Cortex of kidney (tissue), 1 donor: ENCODE results near the gene ASTN1.

ENCODE experiments used
- DNase-seq: peaks from one replicate; lab custom pipeline; 2025; lab: John Stamatoyannopoulos, UW

ASTN1 gene

GRCh38 chr1:177043597-177043996 is 120.9 kb downstream of the ASTN1 start:
- DNase-seq, result no peak

- no peak for DNase-seq
Observed at GRCh38 chr1:177035586-177035985, 128.9 kb downstream of the ASTN1 start.

GRCh38 chr1:177033628-177034027 is 130.9 kb downstream of the ASTN1 start:
- no peak for DNase-seq

GRCh38 chr1:177032434-177032833 is 132.1 kb downstream of the ASTN1 start:
- no peak for DNase-seq

- DNase-seq, result no peak
Observed at GRCh38 chr1:177024623-177025022, 139.9 kb downstream of the ASTN1 start.

- DNase-seq, result no peak
Observed at GRCh38 chr1:177023726-177024125, 140.8 kb downstream of the ASTN1 start.

GRCh38 chr1:177023249-177023648 is 141.3 kb downstream of the ASTN1 start:
- DNase-seq, result no peak

GRCh38 chr1:177021687-177022086 is 142.8 kb downstream of the ASTN1 start:
- no peak for DNase-seq

- DNase-seq, result no peak
Observed at GRCh38 chr1:177020851-177021589, 143.5 kb downstream of the ASTN1 start.

GRCh38 chr1:177017287-177017852 is 147.1 kb downstream of the ASTN1 start:
- DNase-seq, result no peak

- no peak for DNase-seq
Observed at GRCh38 chr1:177014325-177014724, 150.2 kb downstream of the ASTN1 start.

GRCh38 chr1:177012342-177012925 is 152.1 kb downstream of the ASTN1 start:
- no peak for DNase-seq

GRCh38 chr1:177011508-177011907 is 153.0 kb downstream of the ASTN1 start:
- DNase-seq, result no peak

GRCh38 chr1:177010211-177010825 is 154.2 kb downstream of the ASTN1 start:
- no peak for DNase-seq

- no peak for DNase-seq
Observed at GRCh38 chr1:177008653-177009052, 155.9 kb downstream of the ASTN1 start.

- DNase-seq, result no peak
Observed at GRCh38 chr1:177007437-177008161, 156.9 kb downstream of the ASTN1 start.

- no peak for DNase-seq
Observed at GRCh38 chr1:177002891-177003290, 161.6 kb downstream of the ASTN1 start.

GRCh38 chr1:177001556-177001955 is 163.0 kb downstream of the ASTN1 start:
- DNase-seq, result no peak

GRCh38 chr1:176998183-176998795 is 166.2 kb downstream of the ASTN1 start:
- no peak for DNase-seq

GRCh38 chr1:176996456-176997090 is 167.9 kb downstream of the ASTN1 start:
- DNase-seq, result no peak

- no peak for DNase-seq
Observed at GRCh38 chr1:176994931-176995596, 169.4 kb downstream of the ASTN1 start.
